Activated CD8-positive, alpha-beta T cell treated with anti-CD3 and anti-CD28 coated beads for 36 hours (primary cell): ENCODE data around the gene JPT1. TPM values are rescaled to one million over a fixed set of nuclear protein-coding genes. Genes with fewer than 3 reads are reported as not detected.

ENCODE experiments used
- ATAC-seq: fragments of 200-7000 bp; cut with Tn5 transposase; one replicate; pipeline ENCODE4 v1.10.0; 2021; ENCODE audit warnings: mild to moderate bottlenecking, moderate library complexity
- CTCF ChIA-PET: fragments of 350-600 bp; sonication (Branson Sonifier 250); formaldehyde crosslinking; loops from one replicate; lab custom pipeline; 2021; ENCODE audit warnings: antibody characterized with exemption; lab: Charles Lee
- POLR2A ChIA-PET: fragments of 350-600 bp; sonication (Branson Sonifier 250); formaldehyde crosslinking; loops from one replicate; lab custom pipeline; 2021; ENCODE audit warnings: antibody characterized with exemption; lab: Charles Lee
- DNase-seq: peaks from one replicate; pipeline ENCODE4 v3.0.0-alpha.2; 2020
- H3K27ac Mint-ChIP-seq: one replicate; pipeline ENCODE4 v1.8.0; 2021; ENCODE audit warnings: mild to moderate bottlenecking, mixed read lengths
- H3K27me3 Mint-ChIP-seq: one replicate; pipeline ENCODE4 v1.8.0; 2021; ENCODE audit warnings: mixed read lengths
- H3K36me3 Mint-ChIP-seq: one replicate; pipeline ENCODE4 v1.8.0; 2021; ENCODE audit warnings: low read depth, mixed read lengths
- H3K4me1 Mint-ChIP-seq: one replicate; pipeline ENCODE4 v1.8.0; 2021; ENCODE audit warnings: low read depth, mixed read lengths
- H3K4me3 Mint-ChIP-seq: one replicate; pipeline ENCODE4 v1.8.0; 2021; ENCODE audit warnings: mild to moderate bottlenecking, moderate library complexity, mixed read lengths
- H3K9me3 Mint-ChIP-seq: one replicate; pipeline ENCODE4 v1.8.0; 2021; ENCODE audit warnings: mixed read lengths
- CTCF ChIP-seq: fragments of 200-600 bp; IDR thresholded peaks from one replicate; pipeline ENCODE4 v1.8.0; 2022; ENCODE audit warnings: antibody characterized with exemption, mild to moderate bottlenecking
- intact Hi-C: fragments of 100-400 bp; cut with micrococcal nuclease; formaldehyde crosslinking; loops from one replicate; pipeline ENCODE4 v1.10.0; 2022
- total RNA-seq, 2 experiments: library from RNA; stranded (reverse); gene quantifications; one replicate each; pipeline ENCODE4 v1.2.3, GENCODE V29; 2021

Gene JPT1
- total RNA-seq, 2 experiments from 2014 or later, result 203 to 208 TPM

GRCh38 chr17:75181608-75182318 lies 27.5 kb upstream of the JPT1 start:
- CTCF ChIA-PET, result interaction anchor here (1.1 to 2.3 kb wide), 4 partner anchors 15 to 68 kb away, joined by 3 to 8 read pairs (median 5); no protein-coding TSS in a partner anchor
- POLR2A ChIA-PET, result interaction anchor here (0.7 to 1.7 kb wide), 6 partner anchors 8 to 88 kb away, joined by 3 to 5 read pairs (median 4); partner anchors contain the start of gene JPT1
- Mint-ChIP-seq H3K36me3 (peaks cover 30% of the 10 kb centered on the region), H3K4me1 (peaks cover 41% of the 10 kb centered on the region), H3K27ac (peak overlapping the region; percentile 75), H3K9me3 (no peaks in the 10 kb centered on the region), H3K27me3 (no peaks in the 10 kb centered on the region), H3K4me3 (peak overlapping the region; percentile 90)
- intact Hi-C loops, result loop anchor here (2.0 kb wide), 1 partner anchor 29 kb away; no protein-coding TSS in a partner anchor
- ATAC-seq, result peak; percentile 3
- no peak for TF ChIP-seq CTCF
- DNase-seq, result peak; percentile 63

GRCh38 chr17:75181110-75181509 lies 26.8 kb upstream of the JPT1 start:
- H3K27me3 Mint-ChIP-seq, result no peaks in the 10 kb centered on the region
- H3K4me3 Mint-ChIP-seq, result peak overlapping the region; percentile 90
- CTCF ChIA-PET, result interaction anchor here (1.1 to 2.3 kb wide), 6 partner anchors 9 to 67 kb away, joined by 3 to 8 read pairs (median 5); partner anchors contain the start of gene NT5C
- DNase-seq (no peak), ATAC-seq (no peak)
- intact Hi-C loops, result no loop called here
- peaks cover 44% of the 10 kb centered on the region for H3K4me1 Mint-ChIP-seq
- POLR2A ChIA-PET, result interaction anchor here (0.5 to 1.7 kb wide), 8 partner anchors 18 to 223 kb away, joined by 3 to 4 read pairs (median 3); partner anchors contain the start of gene JPT1
- peak overlapping the region; percentile 75 for H3K27ac Mint-ChIP-seq
- TF ChIP-seq CTCF, result no peak
- H3K36me3 Mint-ChIP-seq, result peaks cover 34% of the 10 kb centered on the region
- H3K9me3 Mint-ChIP-seq, result no peaks in the 10 kb centered on the region

GRCh38 chr17:75178453-75178852 lies 24.1 kb upstream of the JPT1 start:
- Mint-ChIP-seq H3K9me3 (no peaks in the 10 kb centered on the region), H3K27me3 (no peaks in the 10 kb centered on the region), H3K4me1 (peaks cover 41% of the 10 kb centered on the region), H3K36me3 (peaks cover 50% of the 10 kb centered on the region), H3K27ac (peak overlapping the region; percentile 20), H3K4me3 (no peak overlapping the region)
- intact Hi-C loops, result loop anchor here (10.0 kb wide), 1 partner anchor 64 kb away; no protein-coding TSS in a partner anchor
- ATAC-seq (no peak), DNase-seq (peak; percentile 21)
- ChIA-PET CTCF (interaction anchor here (1.6 kb wide), 1 partner anchor 65 kb away, joined by 3 read pairs; no protein-coding TSS in a partner anchor), POLR2A (interaction anchor here (0.6 to 1.7 kb wide), 2 partner anchors 11 to 36 kb away, joined by 3 to 4 read pairs; no protein-coding TSS in a partner anchor)
- TF ChIP-seq CTCF, result no peak

GRCh38 chr17:75176625-75177024 lies 22.3 kb upstream of the JPT1 start:
- peaks cover 45% of the 10 kb centered on the region for H3K4me1 Mint-ChIP-seq
- H3K36me3 Mint-ChIP-seq, result peaks cover 60% of the 10 kb centered on the region
- ATAC-seq (no peak), DNase-seq (no peak)
- H3K27me3 Mint-ChIP-seq, result no peaks in the 10 kb centered on the region
- H3K27ac Mint-ChIP-seq, result peak overlapping the region; percentile 42
- H3K4me3 Mint-ChIP-seq, result no peak overlapping the region
- no peak for TF ChIP-seq CTCF
- H3K9me3 Mint-ChIP-seq, result no peaks in the 10 kb centered on the region
- intact Hi-C loops, result loop anchor here (10.0 kb wide), 1 partner anchor 62 kb away; no protein-coding TSS in a partner anchor
- ChIA-PET POLR2A (interaction anchor here (1.0 to 1.7 kb wide), 3 partner anchors 10 to 36 kb away, joined by 3 to 5 read pairs (median 3); partner anchors contain the start of gene JPT1), CTCF (interaction anchor here (0.9 to 3.5 kb wide), 2 partner anchors 45 to 63 kb away, joined by 3 to 33 read pairs; partner anchors contain the start of gene NT5C)
